ENCODE data around the gene CAMTA1.

DNA sequence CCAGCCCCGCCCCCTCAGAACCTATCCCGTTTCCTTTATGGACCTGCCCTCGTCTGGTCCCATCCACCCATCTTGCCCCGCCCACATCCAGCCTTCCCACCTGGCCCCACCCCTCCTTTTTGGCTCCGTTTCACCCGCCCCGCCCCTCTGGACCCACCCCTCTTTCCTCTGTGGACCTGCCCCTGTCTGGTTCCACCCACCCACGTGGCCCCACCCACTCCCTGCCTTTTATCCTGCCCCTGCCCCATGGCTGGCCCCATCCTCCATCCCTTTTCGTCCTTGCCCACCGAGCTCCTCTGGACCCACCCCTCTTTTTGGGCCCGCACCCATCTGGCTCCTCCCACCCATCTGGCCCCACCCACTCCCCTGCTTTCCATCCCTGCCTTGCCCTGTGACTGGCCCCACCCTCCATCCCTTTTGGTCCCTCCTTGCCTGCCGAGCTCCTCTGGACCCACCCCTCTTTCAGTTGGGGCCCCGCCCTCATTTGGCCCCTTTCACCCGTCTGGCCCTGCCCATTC is 177.3 kb downstream of the CAMTA1 start:
- TF ChIP-seq FOXM1 (IDR thresholded peaks at IDR 0.05; ENCODE audit: low read depth) = no peak
- no peak for TF ChIP-seq GABPA (IDR thresholded peaks at IDR 0.05; ENCODE audit: low read depth)
- TF ChIP-seq, protein P1, sequence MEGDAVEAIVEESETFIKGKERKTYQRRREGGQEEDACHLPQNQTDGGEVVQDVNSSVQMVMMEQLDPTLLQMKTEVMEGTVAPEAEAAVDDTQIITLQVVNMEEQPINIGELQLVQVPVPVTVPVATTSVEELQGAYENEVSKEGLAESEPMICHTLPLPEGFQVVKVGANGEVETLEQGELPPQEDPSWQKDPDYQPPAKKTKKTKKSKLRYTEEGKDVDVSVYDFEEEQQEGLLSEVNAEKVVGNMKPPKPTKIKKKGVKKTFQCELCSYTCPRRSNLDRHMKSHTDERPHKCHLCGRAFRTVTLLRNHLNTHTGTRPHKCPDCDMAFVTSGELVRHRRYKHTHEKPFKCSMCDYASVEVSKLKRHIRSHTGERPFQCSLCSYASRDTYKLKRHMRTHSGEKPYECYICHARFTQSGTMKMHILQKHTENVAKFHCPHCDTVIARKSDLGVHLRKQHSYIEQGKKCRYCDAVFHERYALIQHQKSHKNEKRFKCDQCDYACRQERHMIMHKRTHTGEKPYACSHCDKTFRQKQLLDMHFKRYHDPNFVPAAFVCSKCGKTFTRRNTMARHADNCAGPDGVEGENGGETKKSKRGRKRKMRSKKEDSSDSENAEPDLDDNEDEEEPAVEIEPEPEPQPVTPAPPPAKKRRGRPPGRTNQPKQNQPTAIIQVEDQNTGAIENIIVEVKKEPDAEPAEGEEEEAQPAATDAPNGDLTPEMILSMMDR (IDR thresholded peaks at IDR 0.05) = no peak
- TF ChIP-seq RAD21 (IDR thresholded peaks at IDR 0.05; ENCODE audit: low read length) = no peak
- no peak for TF ChIP-seq GATA2 (CRISPR knock-in tag; IDR thresholded peaks at IDR 0.05)
- TF ChIP-seq, protein P2, sequence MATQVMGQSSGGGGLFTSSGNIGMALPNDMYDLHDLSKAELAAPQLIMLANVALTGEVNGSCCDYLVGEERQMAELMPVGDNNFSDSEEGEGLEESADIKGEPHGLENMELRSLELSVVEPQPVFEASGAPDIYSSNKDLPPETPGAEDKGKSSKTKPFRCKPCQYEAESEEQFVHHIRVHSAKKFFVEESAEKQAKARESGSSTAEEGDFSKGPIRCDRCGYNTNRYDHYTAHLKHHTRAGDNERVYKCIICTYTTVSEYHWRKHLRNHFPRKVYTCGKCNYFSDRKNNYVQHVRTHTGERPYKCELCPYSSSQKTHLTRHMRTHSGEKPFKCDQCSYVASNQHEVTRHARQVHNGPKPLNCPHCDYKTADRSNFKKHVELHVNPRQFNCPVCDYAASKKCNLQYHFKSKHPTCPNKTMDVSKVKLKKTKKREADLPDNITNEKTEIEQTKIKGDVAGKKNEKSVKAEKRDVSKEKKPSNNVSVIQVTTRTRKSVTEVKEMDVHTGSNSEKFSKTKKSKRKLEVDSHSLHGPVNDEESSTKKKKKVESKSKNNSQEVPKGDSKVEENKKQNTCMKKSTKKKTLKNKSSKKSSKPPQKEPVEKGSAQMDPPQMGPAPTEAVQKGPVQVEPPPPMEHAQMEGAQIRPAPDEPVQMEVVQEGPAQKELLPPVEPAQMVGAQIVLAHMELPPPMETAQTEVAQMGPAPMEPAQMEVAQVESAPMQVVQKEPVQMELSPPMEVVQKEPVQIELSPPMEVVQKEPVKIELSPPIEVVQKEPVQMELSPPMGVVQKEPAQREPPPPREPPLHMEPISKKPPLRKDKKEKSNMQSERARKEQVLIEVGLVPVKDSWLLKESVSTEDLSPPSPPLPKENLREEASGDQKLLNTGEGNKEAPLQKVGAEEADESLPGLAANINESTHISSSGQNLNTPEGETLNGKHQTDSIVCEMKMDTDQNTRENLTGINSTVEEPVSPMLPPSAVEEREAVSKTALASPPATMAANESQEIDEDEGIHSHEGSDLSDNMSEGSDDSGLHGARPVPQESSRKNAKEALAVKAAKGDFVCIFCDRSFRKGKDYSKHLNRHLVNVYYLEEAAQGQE (IDR thresholded peaks at IDR 0.05; ENCODE audit: low read depth, low read length) = no peak
- TF ChIP-seq, protein P3, sequence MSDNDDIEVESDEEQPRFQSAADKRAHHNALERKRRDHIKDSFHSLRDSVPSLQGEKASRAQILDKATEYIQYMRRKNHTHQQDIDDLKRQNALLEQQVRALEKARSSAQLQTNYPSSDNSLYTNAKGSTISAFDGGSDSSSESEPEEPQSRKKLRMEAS (IDR thresholded peaks at IDR 0.05; ENCODE audit: low read depth) = no peak
- TF ChIP-seq TAF1 (IDR thresholded peaks at IDR 0.05; ENCODE audit: borderline replicate concordance, low read depth, low read length) = no peak
